HEK293 (cell line): ENCODE measurements around the gene YIF1B.
A peak's percentile ranks its signal among the peaks of the same experiment; 100 is the strongest.

ENCODE experiments used
- GLIS2 ChIP-seq: fragments of 450-650 bp; formaldehyde crosslinking; IDR thresholded peaks from 2 replicates; pipeline ENCODE4 v1.5.1; 2016; ENCODE audit warnings: missing biosample characterization, missing genetic modification characterization
- KLF7 ChIP-seq: fragments of 450-650 bp; formaldehyde crosslinking; IDR thresholded peaks from 2 replicates; pipeline ENCODE4 v1.5.1; 2016; ENCODE audit warnings: missing biosample characterization, missing genetic modification characterization, borderline replicate concordance
- MZF1 ChIP-seq: fragments of 450-650 bp; formaldehyde crosslinking; IDR thresholded peaks from 2 replicates; pipeline ENCODE4 v1.5.1; 2017; ENCODE audit warnings: missing biosample characterization, missing genetic modification characterization, borderline replicate concordance
- SCRT1 ChIP-seq: fragments of 450-650 bp; formaldehyde crosslinking; IDR thresholded peaks from 2 replicates; pipeline ENCODE4 v1.5.1; 2016; ENCODE audit warnings: missing biosample characterization, missing genetic modification characterization, borderline replicate concordance
- SP7 ChIP-seq: fragments of 450-650 bp; formaldehyde crosslinking; IDR thresholded peaks from 2 replicates; pipeline ENCODE4 v1.5.1; 2016; ENCODE audit warnings: missing biosample characterization, missing genetic modification characterization
- WT1 ChIP-seq: fragments of 450-650 bp; formaldehyde crosslinking; IDR thresholded peaks from 2 replicates; pipeline ENCODE4 v1.5.1; 2016; ENCODE audit warnings: missing biosample characterization, missing genetic modification characterization
- ZBTB17 ChIP-seq: fragments of 450-650 bp; formaldehyde crosslinking; IDR thresholded peaks from 2 replicates; pipeline ENCODE4 v1.5.1; 2016; ENCODE audit warnings: missing biosample characterization, missing genetic modification characterization
- ZBTB20 ChIP-seq: fragments of 450-650 bp; formaldehyde crosslinking; IDR thresholded peaks from 2 replicates; pipeline ENCODE4 v1.5.1; 2016; ENCODE audit warnings: missing biosample characterization, missing genetic modification characterization
- ZNF133 ChIP-seq: fragments of 450-650 bp; formaldehyde crosslinking; IDR thresholded peaks from 2 replicates; pipeline ENCODE4 v1.5.1; 2016; ENCODE audit warnings: missing biosample characterization, missing genetic modification characterization
- ZNF146 ChIP-seq: fragments of 450-650 bp; formaldehyde crosslinking; IDR thresholded peaks from 2 replicates; pipeline ENCODE4 v1.5.1; 2016; ENCODE audit warnings: missing biosample characterization, missing genetic modification characterization
- ZNF366 ChIP-seq: fragments of 450-650 bp; formaldehyde crosslinking; conservative IDR thresholded peaks from 2 replicates; pipeline ENCODE4 v1.5.1; 2016; ENCODE audit warnings: missing biosample characterization, missing genetic modification characterization
- ZNF529 ChIP-seq: fragments of 450-650 bp; formaldehyde crosslinking; IDR thresholded peaks from 2 replicates; pipeline ENCODE4 v1.5.1; 2017; ENCODE audit warnings: missing genetic modification characterization, missing biosample characterization; ENCODE audit not compliant: insufficient replicate concordance
- ZNF555 ChIP-seq: fragments of 450-650 bp; formaldehyde crosslinking; conservative IDR thresholded peaks from 2 replicates; pipeline ENCODE4 v1.5.1; 2017; ENCODE audit warnings: missing biosample characterization, mild to moderate bottlenecking, missing genetic modification characterization, inconsistent platforms
- ZNF623 ChIP-seq: fragments of 450-650 bp; formaldehyde crosslinking; IDR thresholded peaks from 2 replicates; pipeline ENCODE4 v1.5.1; 2016; ENCODE audit warnings: missing biosample characterization, missing genetic modification characterization
- TF ChIP-seq, protein P1 (sequence below): fragments of 450-650 bp; formaldehyde crosslinking; IDR thresholded peaks from 2 replicates; pipeline ENCODE4 v1.5.1; 2016; ENCODE audit warnings: missing biosample characterization, missing genetic modification characterization
- TF ChIP-seq, protein P2 (sequence below): fragments of 450-650 bp; formaldehyde crosslinking; IDR thresholded peaks from 2 replicates; pipeline ENCODE4 v1.5.1; 2016; ENCODE audit warnings: missing biosample characterization, missing genetic modification characterization
- TF ChIP-seq, protein P3 (sequence below): fragments of 450-650 bp; formaldehyde crosslinking; IDR thresholded peaks from 2 replicates; pipeline ENCODE4 v1.5.1; 2016; ENCODE audit warnings: missing biosample characterization, missing genetic modification characterization, borderline replicate concordance
- TF ChIP-seq, protein P4 (sequence below): fragments of 450-650 bp; formaldehyde crosslinking; IDR thresholded peaks from 2 replicates; pipeline ENCODE4 v1.5.1; 2017; ENCODE audit warnings: missing biosample characterization, missing genetic modification characterization
- TF ChIP-seq, protein P5 (sequence below): fragments of 450-650 bp; formaldehyde crosslinking; IDR thresholded peaks from 2 replicates; pipeline ENCODE4 v1.5.1; 2016; ENCODE audit warnings: missing biosample characterization, missing genetic modification characterization, low read depth
- TF ChIP-seq, protein P6 (sequence below): fragments of 450-650 bp; formaldehyde crosslinking; conservative IDR thresholded peaks from 2 replicates; pipeline ENCODE4 v1.5.1; 2016; ENCODE audit warnings: low read depth, missing biosample characterization, missing genetic modification characterization
- TF ChIP-seq, protein P7 (sequence below): fragments of 450-650 bp; formaldehyde crosslinking; IDR thresholded peaks from 2 replicates; pipeline ENCODE4 v1.5.1; 2016; ENCODE audit warnings: missing biosample characterization, missing genetic modification characterization

Gene YIF1B

DNA sequence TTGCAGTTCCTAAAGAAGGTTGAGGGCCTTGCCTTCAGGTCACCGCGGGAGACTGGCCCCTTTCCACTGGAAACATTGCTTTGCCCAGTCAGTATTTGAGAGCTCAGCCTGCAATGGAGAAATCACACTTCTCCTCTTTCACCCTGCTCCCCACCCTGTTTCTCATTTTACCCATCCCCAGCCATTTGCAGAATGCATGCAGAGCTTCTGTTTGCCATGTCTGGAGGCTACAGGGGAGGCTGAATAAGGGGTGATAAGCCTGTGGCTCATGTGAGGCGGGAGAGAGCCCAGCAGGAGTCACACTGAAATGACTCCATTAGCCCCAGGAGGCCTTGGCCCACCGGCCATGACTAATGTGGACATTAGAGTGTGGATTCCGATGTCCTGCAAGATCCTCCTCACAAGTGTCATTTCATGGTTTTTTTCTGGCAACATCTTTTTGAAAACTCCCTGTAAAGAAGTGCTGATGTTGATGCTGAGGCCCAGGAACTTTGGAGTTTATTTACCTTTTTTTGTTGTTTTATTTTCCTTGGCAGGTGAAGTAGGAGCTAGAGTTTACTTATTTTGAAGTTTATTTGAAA, 45.1 kb downstream of the YIF1B start (continued):
- TF ChIP-seq, protein P1, sequence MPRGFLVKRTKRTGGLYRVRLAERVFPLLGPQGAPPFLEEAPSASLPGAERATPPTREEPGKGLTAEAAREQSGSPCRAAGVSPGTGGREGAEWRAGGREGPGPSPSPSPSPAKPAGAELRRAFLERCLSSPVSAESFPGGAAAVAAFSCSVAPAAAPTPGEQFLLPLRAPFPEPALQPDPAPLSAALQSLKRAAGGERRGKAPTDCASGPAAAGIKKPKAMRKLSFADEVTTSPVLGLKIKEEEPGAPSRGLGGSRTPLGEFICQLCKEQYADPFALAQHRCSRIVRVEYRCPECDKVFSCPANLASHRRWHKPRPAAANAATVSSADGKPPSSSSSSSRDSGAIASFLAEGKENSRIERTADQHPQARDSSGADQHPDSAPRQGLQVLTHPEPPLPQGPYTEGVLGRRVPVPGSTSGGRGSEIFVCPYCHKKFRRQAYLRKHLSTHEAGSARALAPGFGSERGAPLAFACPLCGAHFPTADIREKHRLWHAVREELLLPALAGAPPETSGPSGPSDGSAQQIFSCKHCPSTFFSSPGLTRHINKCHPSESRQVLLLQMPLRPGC (tag by site-specific recombination): peak; percentile 85
- TF ChIP-seq ZBTB17 (tag by site-specific recombination) (peak; percentile 90), ZNF366 (tag by site-specific recombination) (peak; percentile 51), ZNF146 (tag by site-specific recombination) (no peak), SCRT1 (tag by site-specific recombination) (peak; percentile 61; the same call in 1 of the 2 replicates), WT1 (tag by site-specific recombination) (peak; percentile 91), ZNF529 (tag by site-specific recombination) (no peak), ZNF623 (tag by site-specific recombination) (no peak), KLF7 (tag by site-specific recombination) (peak; percentile 62; the same call in 1 of the 2 replicates), ZBTB20 (peak; percentile 18; the same call in 1 of the 2 replicates), MZF1 (tag by site-specific recombination) (peak; percentile 94; the same call in 1 of the 2 replicates), GLIS2 (tag by site-specific recombination) (peak; percentile 52), SP7 (tag by site-specific recombination) (peak; percentile 45), ZNF133 (no peak), ZNF555 (no peak)
- TF ChIP-seq, protein P2, sequence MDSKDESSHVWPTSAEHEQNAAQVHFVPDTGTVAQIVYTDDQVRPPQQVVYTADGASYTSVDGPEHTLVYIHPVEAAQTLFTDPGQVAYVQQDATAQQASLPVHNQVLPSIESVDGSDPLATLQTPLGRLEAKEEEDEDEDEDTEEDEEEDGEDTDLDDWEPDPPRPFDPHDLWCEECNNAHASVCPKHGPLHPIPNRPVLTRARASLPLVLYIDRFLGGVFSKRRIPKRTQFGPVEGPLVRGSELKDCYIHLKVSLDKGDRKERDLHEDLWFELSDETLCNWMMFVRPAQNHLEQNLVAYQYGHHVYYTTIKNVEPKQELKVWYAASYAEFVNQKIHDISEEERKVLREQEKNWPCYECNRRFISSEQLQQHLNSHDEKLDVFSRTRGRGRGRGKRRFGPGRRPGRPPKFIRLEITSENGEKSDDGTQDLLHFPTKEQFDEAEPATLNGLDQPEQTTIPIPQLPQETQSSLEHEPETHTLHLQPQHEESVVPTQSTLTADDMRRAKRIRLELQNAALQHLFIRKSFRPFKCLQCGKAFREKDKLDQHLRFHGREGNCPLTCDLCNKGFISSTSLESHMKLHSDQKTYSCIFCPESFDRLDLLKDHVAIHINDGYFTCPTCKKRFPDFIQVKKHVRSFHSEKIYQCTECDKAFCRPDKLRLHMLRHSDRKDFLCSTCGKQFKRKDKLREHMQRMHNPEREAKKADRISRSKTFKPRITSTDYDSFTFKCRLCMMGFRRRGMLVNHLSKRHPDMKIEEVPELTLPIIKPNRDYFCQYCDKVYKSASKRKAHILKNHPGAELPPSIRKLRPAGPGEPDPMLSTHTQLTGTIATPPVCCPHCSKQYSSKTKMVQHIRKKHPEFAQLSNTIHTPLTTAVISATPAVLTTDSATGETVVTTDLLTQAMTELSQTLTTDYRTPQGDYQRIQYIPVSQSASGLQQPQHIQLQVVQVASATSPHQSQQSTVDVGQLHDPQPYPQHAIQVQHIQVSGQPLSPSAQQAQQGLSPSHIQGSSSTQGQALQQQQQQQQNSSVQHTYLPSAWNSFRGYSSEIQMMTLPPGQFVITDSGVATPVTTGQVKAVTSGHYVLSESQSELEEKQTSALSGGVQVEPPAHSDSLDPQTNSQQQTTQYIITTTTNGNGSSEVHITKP (tag by site-specific recombination): peak; percentile 90
- TF ChIP-seq, protein P3, sequence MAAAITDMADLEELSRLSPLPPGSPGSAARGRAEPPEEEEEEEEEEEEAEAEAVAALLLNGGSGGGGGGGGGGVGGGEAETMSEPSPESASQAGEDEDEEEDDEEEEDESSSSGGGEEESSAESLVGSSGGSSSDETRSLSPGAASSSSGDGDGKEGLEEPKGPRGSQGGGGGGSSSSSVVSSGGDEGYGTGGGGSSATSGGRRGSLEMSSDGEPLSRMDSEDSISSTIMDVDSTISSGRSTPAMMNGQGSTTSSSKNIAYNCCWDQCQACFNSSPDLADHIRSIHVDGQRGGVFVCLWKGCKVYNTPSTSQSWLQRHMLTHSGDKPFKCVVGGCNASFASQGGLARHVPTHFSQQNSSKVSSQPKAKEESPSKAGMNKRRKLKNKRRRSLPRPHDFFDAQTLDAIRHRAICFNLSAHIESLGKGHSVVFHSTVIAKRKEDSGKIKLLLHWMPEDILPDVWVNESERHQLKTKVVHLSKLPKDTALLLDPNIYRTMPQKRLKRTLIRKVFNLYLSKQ (tag by site-specific recombination): no peak
- TF ChIP-seq, protein P4, sequence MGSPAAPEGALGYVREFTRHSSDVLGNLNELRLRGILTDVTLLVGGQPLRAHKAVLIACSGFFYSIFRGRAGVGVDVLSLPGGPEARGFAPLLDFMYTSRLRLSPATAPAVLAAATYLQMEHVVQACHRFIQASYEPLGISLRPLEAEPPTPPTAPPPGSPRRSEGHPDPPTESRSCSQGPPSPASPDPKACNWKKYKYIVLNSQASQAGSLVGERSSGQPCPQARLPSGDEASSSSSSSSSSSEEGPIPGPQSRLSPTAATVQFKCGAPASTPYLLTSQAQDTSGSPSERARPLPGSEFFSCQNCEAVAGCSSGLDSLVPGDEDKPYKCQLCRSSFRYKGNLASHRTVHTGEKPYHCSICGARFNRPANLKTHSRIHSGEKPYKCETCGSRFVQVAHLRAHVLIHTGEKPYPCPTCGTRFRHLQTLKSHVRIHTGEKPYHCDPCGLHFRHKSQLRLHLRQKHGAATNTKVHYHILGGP: peak; percentile 78
- TF ChIP-seq, protein P5, sequence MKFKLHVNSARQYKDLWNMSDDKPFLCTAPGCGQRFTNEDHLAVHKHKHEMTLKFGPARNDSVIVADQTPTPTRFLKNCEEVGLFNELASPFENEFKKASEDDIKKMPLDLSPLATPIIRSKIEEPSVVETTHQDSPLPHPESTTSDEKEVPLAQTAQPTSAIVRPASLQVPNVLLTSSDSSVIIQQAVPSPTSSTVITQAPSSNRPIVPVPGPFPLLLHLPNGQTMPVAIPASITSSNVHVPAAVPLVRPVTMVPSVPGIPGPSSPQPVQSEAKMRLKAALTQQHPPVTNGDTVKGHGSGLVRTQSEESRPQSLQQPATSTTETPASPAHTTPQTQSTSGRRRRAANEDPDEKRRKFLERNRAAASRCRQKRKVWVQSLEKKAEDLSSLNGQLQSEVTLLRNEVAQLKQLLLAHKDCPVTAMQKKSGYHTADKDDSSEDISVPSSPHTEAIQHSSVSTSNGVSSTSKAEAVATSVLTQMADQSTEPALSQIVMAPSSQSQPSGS (tag by site-specific recombination): no peak
- TF ChIP-seq, protein P6, sequence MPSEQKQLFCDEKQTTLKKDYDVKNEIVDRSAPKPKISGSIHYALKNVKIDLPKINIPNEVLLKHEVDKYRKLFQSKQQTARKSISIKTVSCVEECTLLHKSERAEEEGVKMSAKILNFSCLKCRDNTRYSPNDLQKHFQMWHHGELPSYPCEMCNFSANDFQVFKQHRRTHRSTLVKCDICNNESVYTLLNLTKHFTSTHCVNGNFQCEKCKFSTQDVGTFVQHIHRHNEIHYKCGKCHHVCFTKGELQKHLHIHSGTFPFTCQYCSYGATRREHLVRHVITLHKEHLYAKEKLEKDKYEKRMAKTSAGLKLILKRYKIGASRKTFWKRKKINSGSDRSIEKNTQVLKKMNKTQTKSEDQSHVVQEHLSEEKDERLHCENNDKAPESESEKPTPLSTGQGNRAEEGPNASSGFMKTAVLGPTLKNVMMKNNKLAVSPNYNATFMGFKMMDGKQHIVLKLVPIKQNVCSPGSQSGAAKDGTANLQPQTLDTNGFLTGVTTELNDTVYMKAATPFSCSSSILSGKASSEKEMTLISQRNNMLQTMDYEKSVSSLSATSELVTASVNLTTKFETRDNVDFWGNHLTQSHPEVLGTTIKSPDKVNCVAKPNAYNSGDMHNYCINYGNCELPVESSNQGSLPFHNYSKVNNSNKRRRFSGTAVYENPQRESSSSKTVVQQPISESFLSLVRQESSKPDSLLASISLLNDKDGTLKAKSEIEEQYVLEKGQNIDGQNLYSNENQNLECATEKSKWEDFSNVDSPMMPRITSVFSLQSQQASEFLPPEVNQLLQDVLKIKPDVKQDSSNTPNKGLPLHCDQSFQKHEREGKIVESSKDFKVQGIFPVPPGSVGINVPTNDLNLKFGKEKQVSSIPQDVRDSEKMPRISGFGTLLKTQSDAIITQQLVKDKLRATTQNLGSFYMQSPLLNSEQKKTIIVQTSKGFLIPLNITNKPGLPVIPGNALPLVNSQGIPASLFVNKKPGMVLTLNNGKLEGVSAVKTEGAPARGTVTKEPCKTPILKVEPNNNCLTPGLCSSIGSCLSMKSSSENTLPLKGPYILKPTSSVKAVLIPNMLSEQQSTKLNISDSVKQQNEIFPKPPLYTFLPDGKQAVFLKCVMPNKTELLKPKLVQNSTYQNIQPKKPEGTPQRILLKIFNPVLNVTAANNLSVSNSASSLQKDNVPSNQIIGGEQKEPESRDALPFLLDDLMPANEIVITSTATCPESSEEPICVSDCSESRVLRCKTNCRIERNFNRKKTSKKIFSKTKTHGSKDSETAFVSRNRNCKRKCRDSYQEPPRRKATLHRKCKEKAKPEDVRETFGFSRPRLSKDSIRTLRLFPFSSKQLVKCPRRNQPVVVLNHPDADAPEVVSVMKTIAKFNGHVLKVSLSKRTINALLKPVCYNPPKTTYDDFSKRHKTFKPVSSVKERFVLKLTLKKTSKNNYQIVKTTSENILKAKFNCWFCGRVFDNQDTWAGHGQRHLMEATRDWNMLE (tag by site-specific recombination): 0 out of 2 replicates have a peak, but pooled peaks have one; percentile 21
- TF ChIP-seq, protein P7, sequence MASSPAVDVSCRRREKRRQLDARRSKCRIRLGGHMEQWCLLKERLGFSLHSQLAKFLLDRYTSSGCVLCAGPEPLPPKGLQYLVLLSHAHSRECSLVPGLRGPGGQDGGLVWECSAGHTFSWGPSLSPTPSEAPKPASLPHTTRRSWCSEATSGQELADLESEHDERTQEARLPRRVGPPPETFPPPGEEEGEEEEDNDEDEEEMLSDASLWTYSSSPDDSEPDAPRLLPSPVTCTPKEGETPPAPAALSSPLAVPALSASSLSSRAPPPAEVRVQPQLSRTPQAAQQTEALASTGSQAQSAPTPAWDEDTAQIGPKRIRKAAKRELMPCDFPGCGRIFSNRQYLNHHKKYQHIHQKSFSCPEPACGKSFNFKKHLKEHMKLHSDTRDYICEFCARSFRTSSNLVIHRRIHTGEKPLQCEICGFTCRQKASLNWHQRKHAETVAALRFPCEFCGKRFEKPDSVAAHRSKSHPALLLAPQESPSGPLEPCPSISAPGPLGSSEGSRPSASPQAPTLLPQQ (tag by site-specific recombination): peak; percentile 51; the same call in 1 of the 2 replicates
